KOPT-K1 (cell line): ENCODE data around the gene GCSH.
A peak's percentile ranks its signal among the peaks of the same experiment; 100 is the strongest.
"Not testable (repeated sequence)": the region's sequence is repeated elsewhere in the genome, so short reads cannot be mapped to it uniquely, and the experiment has no call there.

Experiments used
- H3K27ac ChIP-seq: fragments of 200-600 bp; sonication (generic); 2 replicates; pipeline ENCODE4 v1.5.1; 2016; ENCODE audit warnings: antibody characterized with exemption, mild to moderate bottlenecking, low read depth, low read length; ENCODE audit not compliant: poor library complexity, severe bottlenecking
- H3K36me3 ChIP-seq: fragments of 200-600 bp; sonication (generic); 2 replicates; pipeline ENCODE4 v1.5.1; 2017; ENCODE audit warnings: antibody characterized with exemption, mild to moderate bottlenecking, low read length, moderate library complexity; ENCODE audit not compliant: insufficient read depth
- H3K9me3 ChIP-seq: fragments of 200-600 bp; sonication (generic); 2 replicates; pipeline ENCODE4 v1.5.1; 2017; ENCODE audit warnings: antibody characterized with exemption, low read length, mild to moderate bottlenecking; ENCODE audit not compliant: insufficient read depth, poor library complexity, severe bottlenecking

GCSH gene

GRCh38 chr16:81116285-81116684 lies 20.1 kb upstream of the GCSH start:
- no peaks in the 10 kb centered on the region for H3K9me3 ChIP-seq
- no peak overlapping the region for H3K27ac ChIP-seq
- no peaks in the 10 kb centered on the region for H3K36me3 ChIP-seq

- H3K9me3 ChIP-seq = no peaks in the 10 kb centered on the region
- no peak overlapping the region for H3K27ac ChIP-seq
- no peaks in the 10 kb centered on the region for H3K36me3 ChIP-seq
Observed at GRCh38 chr16:81112453-81112852, 16.3 kb upstream of the GCSH start.

DNA sequence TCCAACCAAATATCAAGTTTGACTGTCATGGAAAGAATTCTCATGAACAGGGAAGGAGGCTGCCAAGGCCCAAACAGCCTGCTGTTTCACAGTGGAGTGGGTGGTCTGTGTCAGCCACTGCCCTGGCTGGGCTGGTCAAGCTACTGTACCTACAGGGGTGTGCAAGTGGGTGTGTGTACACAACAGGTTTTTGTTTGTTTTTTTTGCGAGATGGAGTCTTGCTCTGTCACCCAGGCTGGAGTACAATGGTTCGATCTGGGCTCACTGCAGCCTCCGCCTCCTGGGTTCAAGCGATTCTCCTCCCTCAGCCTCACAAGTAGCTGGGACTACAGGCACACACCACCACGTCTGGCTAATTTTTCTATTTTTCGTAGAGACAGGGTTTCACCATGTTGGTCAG lies 13.1 kb upstream of the GCSH start:
- not testable (repeated sequence) for H3K9me3 ChIP-seq, H3K36me3 ChIP-seq, H3K27ac ChIP-seq

GRCh38 chr16:81107511-81107910 lies 11.3 kb upstream of the GCSH start:
- no peak overlapping the region for H3K27ac ChIP-seq
- no peaks in the 10 kb centered on the region for H3K36me3 ChIP-seq
- H3K9me3 ChIP-seq = no peaks in the 10 kb centered on the region

DNA sequence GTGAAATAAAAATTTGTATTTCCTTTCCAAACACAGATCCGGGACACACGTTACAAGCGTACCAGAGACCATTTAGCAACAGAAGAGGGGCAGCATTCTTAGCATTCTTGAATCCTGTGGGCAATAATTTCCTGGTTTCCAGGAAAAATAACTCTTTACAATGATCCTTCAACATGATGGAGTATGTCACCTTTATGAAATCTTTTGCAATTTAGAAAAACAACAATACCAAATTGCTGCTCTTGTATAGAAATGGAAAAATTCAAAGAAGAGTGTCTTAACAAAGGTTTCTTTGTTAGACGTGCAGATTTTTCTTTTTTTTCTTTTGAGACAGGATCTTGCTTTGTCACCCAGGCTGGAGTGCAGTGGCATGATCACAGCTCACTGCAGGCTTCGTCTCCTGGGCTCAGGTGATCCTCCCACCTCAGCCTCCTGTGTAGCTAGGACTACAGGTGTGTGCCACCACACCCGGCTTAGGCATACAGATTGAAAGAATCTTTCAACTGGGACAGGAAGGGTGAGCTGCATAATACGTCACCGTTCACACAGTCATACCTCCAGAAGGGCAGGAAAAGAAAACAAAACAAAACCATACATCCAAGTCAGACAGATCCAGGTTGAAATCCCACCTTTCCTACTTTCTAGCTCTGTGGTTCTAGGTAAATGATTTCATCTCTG lies 10.8 kb upstream of the GCSH start:
- no peaks in the 10 kb centered on the region for H3K9me3 ChIP-seq
- no peak overlapping the region for H3K27ac ChIP-seq
- no peaks in the 10 kb centered on the region for H3K36me3 ChIP-seq

GRCh38 chr16:81105946-81106345 lies 9.8 kb upstream of the GCSH start:
- Histone ChIP-seq H3K36me3 (no peaks in the 10 kb centered on the region), H3K27ac (no peak overlapping the region), H3K9me3 (no peaks in the 10 kb centered on the region)

- no peaks in the 10 kb centered on the region for H3K36me3 ChIP-seq
Observed at GRCh38 chr16:81101702-81102101, 5.5 kb upstream of the GCSH start.

GRCh38 chr16:81099958-81100357 lies 3.8 kb upstream of the GCSH start:
- Histone ChIP-seq H3K9me3 (no peaks in the 10 kb centered on the region), H3K27ac (no peak overlapping the region), H3K36me3 (no peaks in the 10 kb centered on the region)

More at GRCh38 chr16:81101702-81102101, 5.5 kb upstream of the GCSH start:
- H3K27ac ChIP-seq = no peak overlapping the region
- no peaks in the 10 kb centered on the region for H3K9me3 ChIP-seq

GRCh38 chr16:81097230-81097629 lies 1.0 kb upstream of the GCSH start:
- Histone ChIP-seq H3K27ac (no peak overlapping the region), H3K36me3 (no peaks in the 10 kb centered on the region), H3K9me3 (no peaks in the 10 kb centered on the region)

DNA sequence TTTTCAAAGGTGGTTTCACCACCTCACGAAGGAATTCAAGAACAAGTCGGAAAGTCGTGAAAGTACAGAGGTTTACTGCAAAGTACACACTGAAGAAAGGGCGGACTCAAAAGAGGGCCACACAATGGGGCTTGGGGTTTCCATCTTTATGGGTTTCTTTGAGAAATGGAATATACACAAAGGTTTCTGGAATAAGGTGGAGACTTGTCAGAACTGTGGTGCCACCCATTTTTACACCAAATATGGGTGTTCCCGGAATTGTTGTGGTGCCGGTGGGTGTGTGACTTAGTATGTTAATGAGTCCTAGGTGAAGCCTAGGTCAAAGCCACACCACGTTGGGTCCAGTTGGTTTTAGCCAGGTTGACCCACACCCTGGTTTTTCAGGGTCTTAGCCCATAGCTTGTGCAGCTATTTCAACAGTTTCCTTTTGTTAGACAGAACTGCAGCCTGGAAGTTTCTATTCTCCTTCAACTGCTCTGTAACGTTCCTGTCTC lies 567 bp upstream of the GCSH start:
- no peaks in the 10 kb centered on the region for H3K9me3 ChIP-seq
- H3K27ac ChIP-seq = peak overlapping the region; percentile 0
- H3K36me3 ChIP-seq = no peaks in the 10 kb centered on the region; the same call in 1 of the 2 replicates

DNA sequence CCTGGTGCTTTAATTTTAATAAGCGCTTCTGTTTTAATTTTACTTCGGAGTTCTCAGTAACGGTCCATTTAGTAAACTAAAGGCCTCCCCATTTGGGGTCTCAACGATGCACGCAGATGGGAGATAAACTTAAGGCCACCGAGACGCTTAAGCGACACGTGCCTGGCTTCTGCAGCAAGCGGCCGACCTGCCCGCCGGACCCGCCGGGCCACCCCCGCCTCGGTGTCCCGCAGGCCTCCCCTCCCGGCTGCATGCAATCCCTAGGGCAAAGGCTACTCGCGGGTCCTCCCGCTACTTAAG lies 592 bp downstream of the GCSH start:
- H3K27ac ChIP-seq = peak overlapping the region; percentile 66

GRCh38 chr16:81094771-81095251 lies 1.4 kb downstream of the GCSH start:
- no peaks in the 10 kb centered on the region for H3K9me3 ChIP-seq
- H3K36me3 ChIP-seq = peaks cover 11% of the 10 kb centered on the region; the same call in 1 of the 2 replicates
- H3K27ac ChIP-seq = no peak overlapping the region

More for the DNA sequence above, 592 bp downstream of the GCSH start:
- H3K36me3 ChIP-seq = peaks cover 3% of the 10 kb centered on the region; the same call in 1 of the 2 replicates
- no peaks in the 10 kb centered on the region for H3K9me3 ChIP-seq

DNA sequence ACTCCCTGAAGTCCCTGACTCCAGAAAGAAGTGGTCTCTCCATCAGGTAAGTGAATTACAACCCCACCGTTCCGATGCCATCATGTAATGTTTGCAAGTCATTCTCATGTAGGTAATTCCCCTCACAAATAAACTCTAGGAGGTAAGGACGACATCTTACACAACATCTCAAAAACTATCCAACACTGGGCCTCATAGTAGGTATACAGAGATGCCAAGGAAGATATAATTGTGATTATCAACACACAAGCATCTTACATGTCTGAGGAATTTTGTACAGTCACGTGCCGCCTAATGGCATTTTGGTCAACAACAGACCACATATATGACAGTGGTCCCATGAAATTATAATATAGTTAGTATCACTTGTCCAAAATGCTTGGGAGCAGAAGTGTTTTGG lies 7.4 kb downstream of the GCSH start:
- H3K27ac ChIP-seq = no peak overlapping the region
- H3K9me3 ChIP-seq = no peaks in the 10 kb centered on the region
- peaks cover 42% of the 10 kb centered on the region for H3K36me3 ChIP-seq

DNA sequence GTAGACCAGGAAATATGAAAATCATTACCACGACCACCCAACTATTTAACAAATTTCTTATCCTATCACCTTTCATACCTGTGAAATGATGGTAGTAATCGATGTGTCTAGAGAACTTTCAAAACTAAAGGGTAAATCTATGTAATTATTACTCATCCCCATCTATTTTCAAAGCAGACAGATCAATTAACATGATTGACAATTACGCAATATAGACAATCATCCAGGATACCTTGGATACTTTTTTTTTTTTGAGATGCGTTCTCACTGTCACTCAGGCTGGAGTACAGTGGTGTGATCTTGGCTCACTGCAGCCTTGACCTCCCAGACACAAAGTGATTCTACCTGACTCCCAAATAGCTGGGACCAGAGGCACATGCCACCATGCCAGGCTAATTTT lies 15.2 kb downstream of the GCSH start:
- Histone ChIP-seq H3K27ac (no peak overlapping the region), H3K36me3 (peaks cover 21% of the 10 kb centered on the region), H3K9me3 (no peaks in the 10 kb centered on the region)

GRCh38 chr16:81080233-81080632 lies 16.0 kb downstream of the GCSH start:
- peaks cover 18% of the 10 kb centered on the region for H3K36me3 ChIP-seq
- H3K27ac ChIP-seq = no peak overlapping the region
- H3K9me3 ChIP-seq = no peaks in the 10 kb centered on the region
